SU-DHL-6 (cell line): ENCODE data around the gene PPM1H.

Experiments used
- EZH2phosphoT487 ChIP-seq: fragments of 200-600 bp; sonication (generic), shearing (Covaris generic); conservative IDR thresholded peaks from 2 replicates; pipeline ENCODE4 v1.6.1; 2018; ENCODE audit warnings: mild to moderate bottlenecking, antibody characterized with exemption, low read length, moderate library complexity, mixed read lengths
- TF ChIP-seq, protein P1 (sequence below): fragments of 200-600 bp; sonication (generic); IDR thresholded peaks from one replicate; pipeline ENCODE4 v1.5.1; 2017; ENCODE audit warnings: antibody characterized with exemption, mild to moderate bottlenecking, low read length, moderate library complexity; ENCODE audit not compliant: insufficient read depth, poor library complexity, severe bottlenecking

DNA sequence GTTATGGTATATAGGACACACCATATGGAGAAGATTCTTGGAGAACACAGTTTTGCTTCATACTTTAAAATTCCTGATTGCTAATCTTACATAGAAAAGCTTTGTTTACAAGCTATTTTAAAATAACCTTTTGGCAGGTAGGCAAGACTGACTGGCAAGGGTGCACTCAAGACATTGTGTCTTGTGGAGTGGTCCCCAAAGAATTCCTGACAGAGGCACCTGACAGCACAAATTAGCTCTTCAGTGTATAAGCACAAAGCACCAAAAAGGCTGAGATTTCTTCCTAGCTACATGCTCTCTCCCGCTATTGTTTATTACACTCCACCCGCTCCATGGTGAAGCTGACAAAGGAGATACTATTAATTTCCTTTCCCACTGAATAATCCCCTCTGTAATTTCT, 329.0 kb downstream of the PPM1H start:
- TF ChIP-seq, protein P1, sequence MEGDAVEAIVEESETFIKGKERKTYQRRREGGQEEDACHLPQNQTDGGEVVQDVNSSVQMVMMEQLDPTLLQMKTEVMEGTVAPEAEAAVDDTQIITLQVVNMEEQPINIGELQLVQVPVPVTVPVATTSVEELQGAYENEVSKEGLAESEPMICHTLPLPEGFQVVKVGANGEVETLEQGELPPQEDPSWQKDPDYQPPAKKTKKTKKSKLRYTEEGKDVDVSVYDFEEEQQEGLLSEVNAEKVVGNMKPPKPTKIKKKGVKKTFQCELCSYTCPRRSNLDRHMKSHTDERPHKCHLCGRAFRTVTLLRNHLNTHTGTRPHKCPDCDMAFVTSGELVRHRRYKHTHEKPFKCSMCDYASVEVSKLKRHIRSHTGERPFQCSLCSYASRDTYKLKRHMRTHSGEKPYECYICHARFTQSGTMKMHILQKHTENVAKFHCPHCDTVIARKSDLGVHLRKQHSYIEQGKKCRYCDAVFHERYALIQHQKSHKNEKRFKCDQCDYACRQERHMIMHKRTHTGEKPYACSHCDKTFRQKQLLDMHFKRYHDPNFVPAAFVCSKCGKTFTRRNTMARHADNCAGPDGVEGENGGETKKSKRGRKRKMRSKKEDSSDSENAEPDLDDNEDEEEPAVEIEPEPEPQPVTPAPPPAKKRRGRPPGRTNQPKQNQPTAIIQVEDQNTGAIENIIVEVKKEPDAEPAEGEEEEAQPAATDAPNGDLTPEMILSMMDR: no peak
- TF ChIP-seq EZH2phosphoT487: no peak
